ENCODE results near the gene DRD2. TPM values are rescaled to one million over a fixed set of nuclear protein-coding genes. Genes with fewer than 3 reads are reported as not detected.

Gene DRD2
- total RNA-seq, 4 donors from 2014 or later: 0.13 to 0.17 TPM; not detected in 2

- Histone ChIP-seq H3K4me1 (no peaks in the 10 kb centered on the region), H3K9me3 (no peaks in the 10 kb centered on the region), H3K4me3 (no peak overlapping the region), H3K27me3 (no peaks in the 10 kb centered on the region), H3K27ac (replicated peaks in 1 of 4) (no peak overlapping the region), H3K36me3 (no peaks in the 10 kb centered on the region)
- DNase-seq (ENCODE audit: extremely low spot score): no peak
- TF ChIP-seq POLR2AphosphoS5 (IDR thresholded peaks at IDR 0.05) (no peak), EP300 (IDR thresholded peaks at IDR 0.05) (no peak), POLR2A (IDR thresholded peaks at IDR 0.05; ENCODE audit: low read depth) (no peak), CTCF (IDR thresholded peaks at IDR 0.05) (no peak)
- intact Hi-C loops (cut with DNase I): no loop called here
Observed at GRCh38 chr11:113488931-113489351, 13.7 kb upstream of the DRD2 start.

DNA sequence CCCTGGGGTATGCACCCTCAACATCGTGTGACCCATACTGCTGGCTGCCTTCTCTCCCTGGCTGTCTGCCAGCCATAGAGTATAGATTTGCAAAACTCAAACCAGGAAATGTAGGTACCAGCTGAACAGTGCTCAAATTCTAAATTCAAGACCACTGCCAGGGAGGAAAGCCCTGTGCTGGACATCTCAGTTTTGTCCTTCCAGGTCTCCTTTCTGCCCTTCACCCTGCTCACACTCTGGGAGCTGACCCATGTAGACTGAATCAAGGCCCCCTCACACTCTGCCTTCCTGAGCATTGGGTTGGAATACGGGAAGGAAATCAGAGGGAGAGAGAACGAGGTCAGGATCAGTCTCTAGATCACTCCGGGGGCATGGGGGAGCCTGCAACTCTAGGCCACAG, 12.4 kb upstream of the DRD2 start:
- WGBS: 83% methylated on average over 4 of the region's 4 CpGs
- intact Hi-C loops (cut with DNase I): no loop called here

DNA sequence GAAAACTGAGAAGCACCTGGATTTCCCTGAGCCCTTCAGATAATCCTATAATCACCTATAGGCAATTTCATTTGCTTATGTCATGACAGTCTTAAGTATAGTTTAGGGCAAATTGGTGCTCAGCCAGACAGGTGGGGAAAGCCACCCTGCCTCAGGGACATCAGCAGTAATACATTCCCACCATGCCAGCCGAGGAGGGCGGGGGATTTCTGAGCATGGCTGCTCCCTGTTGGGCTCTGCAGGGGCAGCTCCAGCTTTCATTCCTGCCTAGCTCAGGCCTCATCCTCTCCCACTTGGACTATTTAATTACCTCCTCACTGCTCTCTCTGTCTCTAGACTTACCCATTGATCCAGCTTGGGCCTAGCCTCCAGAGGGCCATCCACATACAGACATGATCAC, 9.0 kb upstream of the DRD2 start:
- Histone ChIP-seq H3K4me3 (no peak overlapping the region), H3K4me1 (no peaks in the 10 kb centered on the region), H3K27me3 (peaks cover 0 to 27% (median 0%) of the 10 kb centered on the region in 4 donors), H3K27ac (replicated peaks in 1 of 4) (no peak overlapping the region), H3K36me3 (no peaks in the 10 kb centered on the region), H3K9me3 (no peaks in the 10 kb centered on the region)
- DNase-seq (ENCODE audit: extremely low spot score): no peak
- no peak for TF ChIP-seq CTCF (IDR thresholded peaks at IDR 0.05)
- TF ChIP-seq POLR2AphosphoS5 (IDR thresholded peaks at IDR 0.05): no peak
- no peak for TF ChIP-seq EP300 (IDR thresholded peaks at IDR 0.05)
- no peak for TF ChIP-seq POLR2A (IDR thresholded peaks at IDR 0.05; ENCODE audit: low read depth)
- WGBS: 100% methylated on average over 2 of the region's 2 CpGs
- intact Hi-C loops (cut with DNase I): no loop called here

More for the DNA sequence above, 12.4 kb upstream of the DRD2 start:
- DNase-seq (ENCODE audit: extremely low spot score): no peak
- Histone ChIP-seq H3K27ac (replicated peaks in 1 of 4) (no peak overlapping the region), H3K36me3 (no peaks in the 10 kb centered on the region), H3K4me1 (no peaks in the 10 kb centered on the region), H3K27me3 (peaks cover 0 to under 1% (median 0%) of the 10 kb centered on the region in 4 donors), H3K9me3 (no peaks in the 10 kb centered on the region), H3K4me3 (no peak overlapping the region)
- TF ChIP-seq POLR2AphosphoS5 (IDR thresholded peaks at IDR 0.05) (no peak), EP300 (IDR thresholded peaks at IDR 0.05) (no peak), CTCF (IDR thresholded peaks at IDR 0.05) (no peak), POLR2A (IDR thresholded peaks at IDR 0.05; ENCODE audit: low read depth) (no peak)

DNA sequence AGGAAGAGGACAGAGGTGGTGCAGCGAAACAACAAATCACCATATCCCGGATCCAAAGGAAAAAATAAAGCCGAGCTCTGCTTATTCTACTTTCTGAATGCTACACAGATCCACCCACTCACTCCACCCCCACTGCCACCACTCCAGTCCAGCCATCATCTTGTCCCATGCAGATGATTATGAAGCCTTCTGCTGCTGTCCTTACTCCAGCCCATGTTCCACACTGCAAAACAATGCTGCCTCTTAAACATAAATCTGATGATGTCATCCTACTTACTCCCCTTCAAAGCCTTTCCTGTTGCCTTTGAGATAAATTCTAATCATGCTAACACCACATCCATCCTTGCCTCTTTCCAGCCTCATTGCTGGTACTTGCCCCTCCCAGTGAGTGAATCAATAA, 6.5 kb upstream of the DRD2 start:
- DNase-seq (ENCODE audit: extremely low spot score): no peak
- WGBS: 84% methylated on average over 3 of the region's 3 CpGs
- intact Hi-C loops (cut with DNase I): no loop called here
- TF ChIP-seq CTCF (IDR thresholded peaks at IDR 0.05) (no peak), POLR2AphosphoS5 (IDR thresholded peaks at IDR 0.05) (no peak), POLR2A (IDR thresholded peaks at IDR 0.05; ENCODE audit: low read depth) (no peak)
- H3K4me1 ChIP-seq: no peaks in the 10 kb centered on the region
- H3K27ac ChIP-seq (replicated peaks in 1 of 4): no peak overlapping the region
- no peaks in the 10 kb centered on the region for H3K9me3 ChIP-seq
- H3K27me3 ChIP-seq: peaks cover 0 to 53% (median 7%) of the 10 kb centered on the region in 4 donors
- no peaks in the 10 kb centered on the region for H3K36me3 ChIP-seq
- no peak overlapping the region for H3K4me3 ChIP-seq

- TF ChIP-seq CTCF (IDR thresholded peaks at IDR 0.05) (no peak), EP300 (IDR thresholded peaks at IDR 0.05) (no peak), POLR2A (IDR thresholded peaks at IDR 0.05; ENCODE audit: low read depth) (no peak), POLR2AphosphoS5 (IDR thresholded peaks at IDR 0.05) (no peak)
- no peaks in the 10 kb centered on the region for H3K9me3 ChIP-seq
- no peak for DNase-seq (ENCODE audit: extremely low spot score)
- no peak overlapping the region for H3K4me3 ChIP-seq
- peaks cover 0 to 57% (median 12%) of the 10 kb centered on the region in 4 donors for H3K27me3 ChIP-seq
- no peak overlapping the region for H3K27ac ChIP-seq (replicated peaks in 1 of 4)
- H3K36me3 ChIP-seq: no peaks in the 10 kb centered on the region
- H3K4me1 ChIP-seq: no peaks in the 10 kb centered on the region
- intact Hi-C loops (cut with DNase I): no loop called here
Observed at GRCh38 chr11:113481226-113481625, 6.0 kb upstream of the DRD2 start.

Data from esophagus muscularis mucosa (tissue), 4 donors.